ENCODE measurements around the gene DDC. TPM values are rescaled to one million over a fixed set of nuclear protein-coding genes. Genes with fewer than 3 reads are reported as not detected.

DDC gene
- total and polyA plus RNA-seq, 2 donors (not counting 3 experiments of a cell fraction or from before 2014, with no cell fraction given) = not detected

- Histone ChIP-seq H3K79me2 (ENCODE audit: control insufficient read depth, insufficient read depth, low read length) (no peaks in the 10 kb centered on the region), H3K27me3 (ENCODE audit: control insufficient read depth in 2 of 2, insufficient read depth in 2 of 2, low read length in 2 of 2) (peaks cover 0 to 8% of the 10 kb centered on the region in 2 experiments), H2AFZ (ENCODE audit: low read depth, low read length) (no peak overlapping the region), H3K9me3 (replicated peaks; ENCODE audit: control insufficient read depth, insufficient read depth, low read length) (no peaks in the 10 kb centered on the region), H3K4me3 (replicated peaks in 1 of 3; ENCODE audit: insufficient read depth in 1 of 3, low read depth in 1 of 3, low read length in 3 of 3) (no peak overlapping the region), H3K36me3 (ENCODE audit: control insufficient read depth in 2 of 2, extremely low read depth in 1 of 2, insufficient read depth in 2 of 2, low read length in 2 of 2) (no peaks in the 10 kb centered on the region), H3K9me1 (replicated peaks; ENCODE audit: control insufficient read depth, extremely low read depth, insufficient read depth, low read length) (no peaks in the 10 kb centered on the region), H3K4me2 (ENCODE audit: insufficient read depth, low read length) (no peak overlapping the region), H3K9ac (replicated peaks; ENCODE audit: extremely low read depth, insufficient read depth, low read length) (no peak overlapping the region), H4K20me1 (replicated peaks; ENCODE audit: control insufficient read depth, extremely low read depth, insufficient read depth, low read length) (no peaks in the 10 kb centered on the region), H3K4me1 (ENCODE audit: control insufficient read depth, extremely low read depth, insufficient read depth, low read length) (peaks cover 12% of the 10 kb centered on the region), H3K27ac (ENCODE audit: insufficient read depth, low read depth, low read length) (no peak overlapping the region)
- FAIRE-seq (no peak), DNase-seq (ENCODE audit: low read depth, low spot score) (no peak)
- no peak for TF ChIP-seq FOS (IDR thresholded peaks at IDR 0.05; ENCODE audit: borderline replicate concordance, insufficient read depth, low read length)
- TF ChIP-seq CTCF (IDR thresholded peaks at IDR 0.05; ENCODE audit: extremely low read depth in 1 of 2, insufficient read depth in 1 of 2, low read depth in 1 of 2, low read length in 2 of 2) = no peak
- no peak for TF ChIP-seq POLR2AphosphoS5 (IDR thresholded peaks at IDR 0.05; ENCODE audit: insufficient read depth, low read depth, low read length)
- no peak for TF ChIP-seq MAX (IDR thresholded peaks at IDR 0.05; ENCODE audit: insufficient read depth, insufficient read length)
- no peak for TF ChIP-seq JUN (IDR thresholded peaks at IDR 0.05; ENCODE audit: borderline replicate concordance, insufficient read depth, insufficient read length, low read depth)
- TF ChIP-seq MYC (IDR thresholded peaks at IDR 0.05; ENCODE audit: low read depth, low read length) = no peak
- no peak for TF ChIP-seq EZH2 (IDR thresholded peaks at IDR 0.05; ENCODE audit: borderline replicate concordance, low read depth, low read length, severe bottlenecking)
- TF ChIP-seq GATA2 (IDR thresholded peaks at IDR 0.05; ENCODE audit: insufficient read depth, insufficient read length, low read depth, low read length) = no peak
- BruUV-seq (replicated peaks) = no TSS peak
- ChIA-PET CTCF (interaction anchor here (0.8 to 4.5 kb wide), 21 partner anchors 10 to 764 kb away, joined by 3 to 49 read pairs (median 4); partner anchors contain the start of gene ZPBP), POLR2A (no interaction called here)
- dilution Hi-C loops (cut with MboI; ENCODE audit: extremely low pct_ligation_motif_present, low sequenced_read_pairs) = no loop called here
- intact Hi-C loops (cut with micrococcal nuclease) = loop anchor here (1.0 to 2.0 kb wide), 4 partner anchors 213 to 742 kb away; no protein-coding TSS in a partner anchor
These were observed 146.5 kb downstream of the DDC start for GRCh38 chr7:50418526-50419290.
